ENCODE data around the gene ZNF160. TPM values are rescaled to one million over a fixed set of nuclear protein-coding genes. Genes with fewer than 3 reads are reported as not detected.
"Not testable (repeated sequence)": the region's sequence is repeated elsewhere in the genome, so short reads cannot be mapped to it uniquely, and the experiment has no call there.

Gene ZNF160
- total RNA-seq, 6 donors from 2014 or later, result 25.0 to 150 (median 48.5) TPM

DNA sequence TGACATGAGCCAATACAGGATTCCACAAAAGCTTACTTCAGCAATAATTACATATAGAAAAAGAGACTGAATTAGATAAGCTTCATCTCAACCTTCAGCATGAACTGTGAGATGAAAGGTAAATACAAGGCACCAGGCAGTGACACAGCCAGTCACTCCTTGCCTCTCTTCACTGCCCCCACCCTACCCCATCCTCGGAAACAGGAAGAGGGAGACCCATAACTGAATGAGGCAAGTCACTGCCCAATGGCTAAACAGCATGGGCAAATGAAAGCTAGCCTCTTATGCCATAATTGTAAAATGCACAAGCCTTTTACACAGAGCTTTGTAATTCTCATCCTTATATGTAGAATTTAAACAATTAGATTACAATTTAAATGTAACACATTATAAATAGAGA is 1.7 kb downstream of the ZNF160 start:
- peaks cover 12 to 27% (median 17%) of the 10 kb centered on the region in 4 donors for H3K4me1 ChIP-seq
- no peak for DNase-seq
- peak overlapping the region in 2 of 4 donors; percentile 25 to 91 for H3K27ac ChIP-seq
- no peaks in the 10 kb centered on the region for H3K27me3 ChIP-seq
- no peak for TF ChIP-seq POLR2A (IDR thresholded peaks at IDR 0.05)
- TF ChIP-seq, protein P1, sequence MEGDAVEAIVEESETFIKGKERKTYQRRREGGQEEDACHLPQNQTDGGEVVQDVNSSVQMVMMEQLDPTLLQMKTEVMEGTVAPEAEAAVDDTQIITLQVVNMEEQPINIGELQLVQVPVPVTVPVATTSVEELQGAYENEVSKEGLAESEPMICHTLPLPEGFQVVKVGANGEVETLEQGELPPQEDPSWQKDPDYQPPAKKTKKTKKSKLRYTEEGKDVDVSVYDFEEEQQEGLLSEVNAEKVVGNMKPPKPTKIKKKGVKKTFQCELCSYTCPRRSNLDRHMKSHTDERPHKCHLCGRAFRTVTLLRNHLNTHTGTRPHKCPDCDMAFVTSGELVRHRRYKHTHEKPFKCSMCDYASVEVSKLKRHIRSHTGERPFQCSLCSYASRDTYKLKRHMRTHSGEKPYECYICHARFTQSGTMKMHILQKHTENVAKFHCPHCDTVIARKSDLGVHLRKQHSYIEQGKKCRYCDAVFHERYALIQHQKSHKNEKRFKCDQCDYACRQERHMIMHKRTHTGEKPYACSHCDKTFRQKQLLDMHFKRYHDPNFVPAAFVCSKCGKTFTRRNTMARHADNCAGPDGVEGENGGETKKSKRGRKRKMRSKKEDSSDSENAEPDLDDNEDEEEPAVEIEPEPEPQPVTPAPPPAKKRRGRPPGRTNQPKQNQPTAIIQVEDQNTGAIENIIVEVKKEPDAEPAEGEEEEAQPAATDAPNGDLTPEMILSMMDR (IDR thresholded peaks at IDR 0.05), result no peak
- no peak for TF ChIP-seq EP300 (IDR thresholded peaks at IDR 0.05)
- TF ChIP-seq POLR2AphosphoS5 (IDR thresholded peaks at IDR 0.05), result no peak
- H3K9me3 ChIP-seq, result no peaks in the 10 kb centered on the region
- H3K36me3 ChIP-seq, result peaks cover 0 to 22% (median 7%) of the 10 kb centered on the region in 4 donors
- WGBS, 2 donors, result 5 to 22% methylated on average over 1 of the region's 1 CpG
- H3K4me3 ChIP-seq, result peak overlapping the region in 1 of 4 donors; percentile 90
- ATAC-seq (ENCODE audit: low FRiP score in 2 of 2), result no peak

DNA sequence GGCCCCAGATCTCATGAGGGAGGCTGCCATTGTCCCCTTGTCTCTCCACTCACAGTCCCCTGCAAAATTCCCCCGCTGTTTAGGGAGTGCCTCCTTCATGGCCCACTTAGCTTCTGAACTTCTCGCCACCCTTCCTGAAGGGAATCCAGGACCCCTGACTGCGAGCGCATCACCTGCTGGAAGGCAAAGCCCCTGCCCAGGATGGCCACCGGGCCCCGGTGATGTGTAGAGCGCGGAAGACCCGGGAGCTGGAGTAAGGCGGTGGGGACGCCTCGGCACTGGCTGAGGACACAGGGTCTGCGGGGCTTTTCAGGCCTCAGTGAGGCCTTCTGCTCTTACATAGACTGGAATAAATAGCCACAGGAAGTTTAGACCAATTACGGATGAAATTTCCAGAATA is 4.7 kb downstream of the ZNF160 start:
- H3K4me3 ChIP-seq; H3K27me3 ChIP-seq; H3K9me3 ChIP-seq; H3K27ac ChIP-seq; ATAC-seq (ENCODE audit: low FRiP score in 2 of 2): not testable (repeated sequence)
- H3K36me3 ChIP-seq, result peaks cover 0 to 24% (median 11%) of the 10 kb centered on the region in 4 donors
- peak in 1 of 2 donors; percentile 41 for DNase-seq
- H3K4me1 ChIP-seq, result peaks cover 13 to 21% (median 17%) of the 10 kb centered on the region in 4 donors
- WGBS, 2 donors, result 93 to 96% methylated on average over 14 of the region's 14 CpGs

DNA sequence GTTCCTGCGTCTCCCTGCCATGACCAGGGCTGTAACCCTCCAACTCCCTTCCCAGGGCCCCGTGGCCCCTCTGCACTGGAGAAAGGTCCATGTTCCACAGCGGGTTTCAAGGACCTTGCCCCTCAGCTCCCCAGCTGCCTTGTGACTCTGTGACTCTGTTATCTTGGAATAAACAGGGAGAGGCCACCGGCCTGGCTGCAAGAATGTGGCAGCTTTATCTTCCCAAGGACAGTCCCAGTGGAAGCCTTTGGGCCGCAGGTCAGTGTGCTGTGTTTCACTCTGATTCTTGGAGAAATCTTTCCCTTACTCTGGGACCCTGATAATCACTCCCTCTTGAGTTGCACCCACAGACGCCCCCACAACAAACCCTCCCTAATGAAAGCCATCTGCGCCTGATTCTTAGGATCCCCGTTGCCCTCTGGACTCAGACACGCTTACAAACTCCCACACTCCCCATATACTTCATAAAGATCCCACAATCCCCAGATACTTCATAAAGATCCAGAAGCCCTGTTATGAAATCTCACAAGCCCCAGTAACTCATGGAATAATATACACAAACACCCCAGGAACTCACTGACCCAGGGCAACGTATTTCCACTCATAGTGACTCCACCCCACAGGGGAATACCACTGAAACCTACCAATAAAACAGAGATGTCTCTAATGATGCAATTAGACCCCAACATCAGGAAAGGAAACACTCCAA is 6.1 kb downstream of the ZNF160 start:
- not testable (repeated sequence) for H3K27ac ChIP-seq; H3K9me3 ChIP-seq; ATAC-seq (ENCODE audit: low FRiP score in 2 of 2); DNase-seq; H3K27me3 ChIP-seq; H3K4me3 ChIP-seq
- Histone ChIP-seq H3K4me1 (peaks cover 8 to 16% (median 12%) of the 10 kb centered on the region in 4 donors), H3K36me3 (peaks cover 0 to 28% (median 11%) of the 10 kb centered on the region in 4 donors)
- WGBS, 2 donors, result 85 to 97% methylated on average over 3 to 5 of the region's 10 CpGs

DNA sequence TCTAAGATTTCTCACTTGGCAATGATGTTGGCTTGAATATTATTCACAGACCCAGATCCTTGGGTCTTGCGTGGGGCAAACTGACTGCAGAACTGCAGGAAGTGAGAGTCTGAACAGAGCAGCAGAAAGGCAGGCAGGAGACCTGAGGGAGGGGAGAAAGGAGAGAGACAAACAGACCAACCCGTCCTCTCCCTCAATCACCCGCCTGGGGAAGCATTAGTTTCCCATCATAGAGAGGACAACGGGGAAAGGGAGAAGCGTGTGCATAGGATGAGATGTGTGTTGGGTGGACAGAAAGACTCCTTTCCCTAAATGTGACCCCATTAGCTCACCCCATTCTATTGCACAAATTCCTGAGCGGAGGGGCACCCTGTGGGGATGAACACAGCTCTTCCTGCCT is 6.6 kb downstream of the ZNF160 start:
- H3K9me3 ChIP-seq; H3K4me3 ChIP-seq; ATAC-seq (ENCODE audit: low FRiP score in 2 of 2); DNase-seq; H3K27ac ChIP-seq; H3K27me3 ChIP-seq: not testable (repeated sequence)
- H3K4me1 ChIP-seq, result peaks cover 2 to 10% (median 7%) of the 10 kb centered on the region in 4 donors
- peaks cover 0 to 31% (median 13%) of the 10 kb centered on the region in 4 donors for H3K36me3 ChIP-seq
- 68 to 83% methylated on average over 4 to 5 of the region's 6 CpGs for WGBS, 2 donors

DNA sequence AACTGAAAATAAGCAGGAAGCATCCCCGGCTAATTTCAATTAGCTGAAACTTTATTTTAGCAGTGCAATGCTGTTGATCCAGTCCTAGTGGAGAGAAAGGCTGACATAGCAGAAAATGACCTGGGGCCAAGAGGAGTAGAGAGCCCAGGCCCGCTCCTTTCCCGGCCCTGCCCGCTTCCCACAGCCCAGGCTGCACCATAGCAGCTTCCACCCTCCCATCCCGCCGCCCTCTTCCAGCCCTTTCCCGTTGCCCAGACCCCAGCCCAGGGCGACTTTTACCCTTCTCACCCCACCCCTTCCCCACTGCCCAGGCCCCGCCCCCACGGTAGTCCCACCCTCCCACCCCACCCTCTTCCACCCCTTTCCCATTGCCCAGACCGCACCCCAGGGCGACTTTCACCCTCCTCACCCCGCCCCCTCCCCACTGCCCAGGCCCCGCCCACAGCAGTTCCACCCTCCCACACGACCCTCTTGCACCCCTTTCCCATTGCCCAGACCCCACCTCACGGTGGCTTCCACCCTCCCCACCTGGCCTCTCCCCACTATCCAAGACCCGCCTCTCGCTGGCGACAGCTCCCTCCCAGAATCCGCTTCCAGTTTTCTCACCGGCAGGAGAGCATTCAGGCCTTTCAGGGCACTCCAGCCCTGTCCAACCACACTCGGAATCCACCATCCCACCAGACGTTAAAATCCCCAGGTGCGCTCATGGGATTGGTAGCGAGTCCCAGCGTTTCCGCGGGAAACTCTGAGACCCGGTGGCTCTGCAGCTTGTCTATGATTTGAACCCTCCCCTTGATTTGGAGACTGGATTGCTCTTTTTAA is 8.3 kb downstream of the ZNF160 start:
- DNase-seq (no peak), ATAC-seq (ENCODE audit: low FRiP score in 2 of 2) (no peak)
- Histone ChIP-seq H3K4me1 (peaks cover 0 to 3% (median 0%) of the 10 kb centered on the region in 4 donors), H3K27me3 (no peaks in the 10 kb centered on the region), H3K9me3 (no peaks in the 10 kb centered on the region), H3K36me3 (peaks cover 14 to 46% (median 28%) of the 10 kb centered on the region in 4 donors), H3K27ac (peak overlapping the region in 1 of 4 donors; percentile 49), H3K4me3 (no peak overlapping the region)
- TF ChIP-seq EP300 (IDR thresholded peaks at IDR 0.05) (no peak), POLR2A (IDR thresholded peaks at IDR 0.05) (no peak), POLR2AphosphoS5 (IDR thresholded peaks at IDR 0.05) (no peak)
- TF ChIP-seq, protein P1 (IDR thresholded peaks at IDR 0.05), result no peak
- 83 to 85% methylated on average over 23 to 25 of the region's 29 CpGs for WGBS, 2 donors

DNA sequence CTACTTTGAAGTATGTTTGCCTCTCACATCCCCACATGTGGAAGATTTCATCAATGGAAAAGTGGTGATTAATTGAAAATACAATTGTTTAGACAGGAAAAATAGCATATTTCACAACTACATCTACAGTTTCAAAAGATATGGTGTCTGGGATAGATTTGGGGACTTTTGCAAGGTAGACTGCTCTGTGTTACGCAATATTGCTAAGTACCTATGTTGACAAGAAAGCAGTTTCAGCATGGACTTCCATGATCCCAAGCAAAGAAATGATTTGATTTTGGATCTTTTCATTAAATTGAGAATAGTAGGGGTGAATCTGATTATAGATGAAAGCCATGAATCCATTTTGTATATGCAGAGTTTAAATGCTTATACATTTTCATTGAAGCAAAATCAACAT is 10.5 kb downstream of the ZNF160 start:
- ATAC-seq (ENCODE audit: low FRiP score in 2 of 2) (no peak), DNase-seq (no peak)
- Histone ChIP-seq H3K36me3 (peaks cover 14 to 43% (median 32%) of the 10 kb centered on the region in 4 donors), H3K27me3 (no peaks in the 10 kb centered on the region), H3K4me3 (no peak overlapping the region), H3K4me1 (peaks cover 0 to 3% (median under 1%) of the 10 kb centered on the region in 4 donors), H3K9me3 (no peaks in the 10 kb centered on the region), H3K27ac (no peak overlapping the region)
- TF ChIP-seq POLR2AphosphoS5 (IDR thresholded peaks at IDR 0.05) (no peak), POLR2A (IDR thresholded peaks at IDR 0.05) (no peak), EP300 (IDR thresholded peaks at IDR 0.05) (no peak)
- TF ChIP-seq, protein P1 (IDR thresholded peaks at IDR 0.05), result no peak
- 33 to 93% methylated on average over 1 of the region's 1 CpG for WGBS, 2 donors

Data from upper lobe of left lung (tissue), 6 donors.